Thyroid gland (tissue), 4 donors: ENCODE data around the gene RASSF8.

Experiments used
- CTCF ChIP-seq, 6 experiments: fragments of 200-600 bp in 3 of 6; fragments of 450-650 bp in 3 of 6; sonication (generic) in 3 of 6; IDR thresholded peaks; one replicate each; pipeline ENCODE4 v1.5.1; 2016 to 2019; ENCODE audit warnings: antibody characterized with exemption in 6 of 6, mild to moderate bottlenecking in 2 of 6, inconsistent platforms in 1 of 6, moderate library complexity in 1 of 6
- POLR2A ChIP-seq, 2 donors: fragments of 450-650 bp; IDR thresholded peaks; one replicate each; pipeline ENCODE4 v1.6.1; 2017; ENCODE audit warnings: antibody characterized with exemption in 2 of 2, mild to moderate bottlenecking in 2 of 2, moderate library complexity in 1 of 2

- TF ChIP-seq POLR2A (IDR thresholded peaks at IDR 0.05) (no peak), CTCF (IDR thresholded peaks at IDR 0.05) (no peak)
Measured at GRCh38 chr12:26102953-26103352, 144.5 kb downstream of the RASSF8 start.
